Naive thymus-derived CD4-positive, alpha-beta T cell (primary cell): ENCODE data around the gene CAMTA1. TPM values are rescaled to one million over a fixed set of nuclear protein-coding genes. Genes with fewer than 3 reads are reported as not detected.

ENCODE experiments used
- ATAC-seq: fragments of 150-1000 bp; cut with Tn5 transposase; 2 replicates; pipeline ENCODE4 v1.10.0; 2021; ENCODE audit warnings: mild to moderate bottlenecking, moderate library complexity
- CTCF ChIA-PET: fragments of 350-600 bp; sonication (Branson Sonifier 250); formaldehyde crosslinking; loops from one replicate; lab custom pipeline; 2021; ENCODE audit warnings: antibody characterized with exemption; lab: Charles Lee
- POLR2A ChIA-PET: fragments of 350-600 bp; sonication (Branson Sonifier 250); formaldehyde crosslinking; loops from one replicate; lab custom pipeline; 2021; ENCODE audit warnings: antibody characterized with exemption, inconsistent platforms; lab: Charles Lee
- DNase-seq, 9 donors: peaks; one replicate each; pipeline versions ENCODE4 v3.0.0 to v3.0.0-alpha.2; 2020 to 2022; ENCODE audit warnings: mixed read lengths in 1 of 9
- H3K27ac ChIP-seq: one replicate; pipeline ENCODE4 v1.7.0; 2013; ENCODE audit warnings: mild to moderate bottlenecking, low read depth, low read length, moderate library complexity
- H3K27me3 ChIP-seq, 2 donors: one replicate each; pipeline ENCODE4 v1.7.0; 2013; ENCODE audit warnings: low read length in 2 of 2, mild to moderate bottlenecking in 2 of 2, moderate library complexity in 2 of 2; ENCODE audit not compliant: control insufficient read depth in 2 of 2, insufficient read depth in 2 of 2
- H3K36me3 ChIP-seq, 3 experiments: 1 replicate in 2 of 3; 2 replicates in 1 of 3; pipeline ENCODE4 v1.7.0; 2013; ENCODE audit warnings: low read length in 3 of 3, mild to moderate bottlenecking in 3 of 3, moderate library complexity in 1 of 3; ENCODE audit not compliant: insufficient read depth in 3 of 3, control insufficient read depth in 2 of 3
- H3K4me1 ChIP-seq, 2 donors: one replicate each; pipeline ENCODE4 v1.7.0; 2013; ENCODE audit warnings: low read length in 2 of 2, mild to moderate bottlenecking in 2 of 2, moderate library complexity in 1 of 2; ENCODE audit not compliant: control insufficient read depth in 2 of 2, insufficient read depth in 2 of 2
- H3K4me3 ChIP-seq: 2 replicates; pipeline ENCODE4 v1.7.0; 2013; ENCODE audit warnings: mild to moderate bottlenecking, low read length
- H3K9me3 ChIP-seq, 3 experiments: 1 replicate in 2 of 3; 2 replicates in 1 of 3; pipeline ENCODE4 v1.7.0; 2013; ENCODE audit warnings: low read length in 3 of 3; ENCODE audit not compliant: control insufficient read depth in 2 of 3
- H3K27ac Mint-ChIP-seq, 9 donors: one replicate each; pipeline ENCODE4 v1.8.0; 2020 to 2022; ENCODE audit warnings: mixed read lengths in 9 of 9, mild to moderate bottlenecking in 8 of 9, moderate library complexity in 5 of 9, inconsistent platforms in 2 of 9
- H3K27me3 Mint-ChIP-seq, 5 donors: one replicate each; pipeline ENCODE4 v1.8.0; 2021 to 2022; ENCODE audit warnings: mixed read lengths in 5 of 5, mild to moderate bottlenecking in 1 of 5
- H3K36me3 Mint-ChIP-seq, 5 donors: one replicate each; pipeline ENCODE4 v1.8.0; 2020 to 2022; ENCODE audit warnings: mixed read lengths in 5 of 5, mild to moderate bottlenecking in 3 of 5, inconsistent platforms in 1 of 5
- H3K4me1 Mint-ChIP-seq, 7 donors: one replicate each; pipeline ENCODE4 v1.8.0; 2020 to 2022; ENCODE audit warnings: mixed read lengths in 7 of 7, mild to moderate bottlenecking in 3 of 7, inconsistent platforms in 1 of 7
- H3K4me3 Mint-ChIP-seq, 10 donors: one replicate each; pipeline ENCODE4 v1.8.0; 2020 to 2022; ENCODE audit warnings: mild to moderate bottlenecking in 10 of 10, mixed read lengths in 10 of 10, moderate library complexity in 6 of 10, inconsistent platforms in 2 of 10
- H3K9me3 Mint-ChIP-seq, 11 donors: one replicate each; pipeline ENCODE4 v1.8.0; 2020 to 2022; ENCODE audit warnings: mixed read lengths in 11 of 11, mild to moderate bottlenecking in 4 of 11, inconsistent platforms in 1 of 11, moderate library complexity in 1 of 11
- intact Hi-C, 2 donors: fragments of 100-400 bp; cut with micrococcal nuclease; formaldehyde crosslinking; loops; one replicate each; pipeline ENCODE4 v1.15.1; 2023
- polyA plus RNA-seq, 2 donors: library from polyadenylated mRNA; unstranded; fragments of 300-500 nt; fragmentation: Illumina TruSeq; gene quantifications; one replicate each; pipeline ENCODE4 v1.2.3, GENCODE V29; 2021
- total RNA-seq, 6 experiments: library from RNA in 5 of 6; stranded (reverse) in 5 of 6; gene quantifications; 1 replicate in 5 of 6; 2 replicates in 1 of 6; pipeline ENCODE4 v1.2.3 and lab custom pipeline; 2021 to 2026

Gene CAMTA1
- total and polyA plus RNA-seq, 7 experiments from 2014 or later: 38.1 to 68.6 (median 42.6) TPM

DNA sequence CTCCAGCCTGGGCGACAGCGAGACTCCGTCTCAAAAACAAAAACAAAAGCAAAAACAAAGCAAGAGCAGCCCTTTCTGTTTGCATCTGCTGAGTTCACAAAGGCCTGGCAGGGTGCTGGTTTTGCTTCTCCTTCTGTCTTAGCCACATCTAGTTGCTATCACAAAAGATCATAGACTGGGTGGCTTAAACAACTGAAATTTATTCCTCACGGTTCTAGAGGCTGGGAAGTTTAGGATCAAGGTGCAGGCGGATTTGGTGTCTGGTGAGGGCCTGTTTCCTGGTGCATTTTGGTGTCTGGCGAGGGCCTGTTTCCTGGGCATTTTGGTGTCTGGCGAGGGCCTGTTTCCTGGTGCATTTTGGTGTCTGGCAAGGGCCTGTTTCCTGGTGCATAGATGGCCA, 471.3 kb downstream of the CAMTA1 start:
- intact Hi-C loops: no loop called here
- H3K27me3 Mint-ChIP-seq: peaks cover 0 to 26% (median 11%) of the 10 kb centered on the region in 5 donors

DNA sequence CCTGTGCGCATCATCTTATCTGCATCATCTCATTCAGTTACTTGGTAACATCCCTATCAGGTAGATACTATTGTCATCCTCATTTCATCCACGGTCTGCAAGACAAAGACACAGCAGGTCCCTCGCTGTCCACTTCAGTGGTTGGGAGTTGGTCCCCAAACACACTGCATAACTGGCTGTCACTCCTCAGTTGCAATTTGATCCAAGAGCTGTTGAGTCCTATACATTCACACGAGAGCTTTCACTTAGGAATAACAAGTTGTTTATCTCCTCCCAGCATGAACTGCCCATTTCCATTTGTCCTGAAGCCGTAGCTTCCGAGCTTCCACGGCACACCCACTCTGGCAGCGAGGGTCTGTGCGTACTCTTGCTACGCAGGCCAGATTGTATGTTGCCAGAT, 472.0 kb downstream of the CAMTA1 start:
- H3K4me1 Mint-ChIP-seq: no peaks in the 10 kb centered on the region
- H3K4me1 ChIP-seq: no peaks in the 10 kb centered on the region
- H3K36me3 ChIP-seq: no peaks in the 10 kb centered on the region
- intact Hi-C loops: no loop called here
- ATAC-seq: no peak
- H3K27me3 Mint-ChIP-seq: peaks cover 0 to 30% (median 14%) of the 10 kb centered on the region in 5 donors
- H3K4me3 ChIP-seq: no peak overlapping the region
- no peaks in the 10 kb centered on the region for H3K9me3 ChIP-seq
- no peak overlapping the region for H3K27ac Mint-ChIP-seq
- DNase-seq: no peak
- H3K9me3 Mint-ChIP-seq: no peaks in the 10 kb centered on the region
- ChIA-PET POLR2A (no interaction called here), CTCF (no interaction called here)
- H3K27me3 ChIP-seq: no peaks in the 10 kb centered on the region
- H3K27ac ChIP-seq: no peak overlapping the region
- no peak overlapping the region for H3K4me3 Mint-ChIP-seq
- H3K36me3 Mint-ChIP-seq: no peaks in the 10 kb centered on the region

More for the DNA sequence above, 471.3 kb downstream of the CAMTA1 start:
- Histone ChIP-seq H3K36me3 (no peaks in the 10 kb centered on the region), H3K9me3 (no peaks in the 10 kb centered on the region), H3K4me1 (no peaks in the 10 kb centered on the region), H3K4me3 (no peak overlapping the region), H3K27ac (no peak overlapping the region), H3K27me3 (no peaks in the 10 kb centered on the region)
- ATAC-seq: no peak
- no peak for DNase-seq
- Mint-ChIP-seq H3K27ac (no peak overlapping the region), H3K9me3 (no peaks in the 10 kb centered on the region), H3K4me3 (no peak overlapping the region), H3K4me1 (no peaks in the 10 kb centered on the region), H3K36me3 (no peaks in the 10 kb centered on the region)
- CTCF ChIA-PET: no interaction called here
- POLR2A ChIA-PET: no interaction called here

DNA sequence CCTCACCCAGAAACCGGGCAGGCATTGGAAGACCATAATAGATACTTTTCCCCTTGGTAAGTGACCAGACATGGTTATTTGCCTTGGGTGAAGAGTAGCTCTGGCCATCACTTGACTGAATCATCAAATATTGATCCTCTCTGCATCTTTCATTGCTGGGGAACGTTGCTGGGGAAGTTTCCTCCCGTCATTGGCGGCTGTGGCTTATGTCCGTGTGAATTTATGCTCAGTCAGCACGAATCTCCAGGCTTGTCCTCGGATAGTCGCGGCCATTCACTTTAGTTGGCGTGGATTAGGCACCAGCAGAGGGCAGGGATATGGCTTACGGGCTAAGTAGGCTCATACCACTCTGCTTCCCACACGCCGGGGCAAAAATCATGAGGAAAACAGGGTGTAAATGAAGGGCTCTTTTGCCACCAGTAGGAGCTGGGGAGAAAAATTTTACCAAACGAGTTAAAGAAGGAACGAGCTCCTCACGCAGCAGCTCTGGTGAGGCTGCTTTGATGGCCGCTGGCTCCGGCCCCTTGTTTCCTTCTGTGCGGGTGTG, 473.4 kb downstream of the CAMTA1 start:
- H3K4me1 Mint-ChIP-seq: no peaks in the 10 kb centered on the region
- no peak overlapping the region for H3K4me3 Mint-ChIP-seq
- DNase-seq: no peak
- no peaks in the 10 kb centered on the region for H3K36me3 Mint-ChIP-seq
- H3K27me3 ChIP-seq: no peaks in the 10 kb centered on the region
- H3K4me3 ChIP-seq: no peak overlapping the region
- no peak overlapping the region for H3K27ac ChIP-seq
- POLR2A ChIA-PET: no interaction called here
- no peaks in the 10 kb centered on the region for H3K9me3 ChIP-seq
- CTCF ChIA-PET: no interaction called here
- H3K4me1 ChIP-seq: no peaks in the 10 kb centered on the region
- H3K27ac Mint-ChIP-seq: no peak overlapping the region
- no peak for ATAC-seq
- intact Hi-C loops: no loop called here
- peaks cover 2 to 30% (median 23%) of the 10 kb centered on the region in 5 donors for H3K27me3 Mint-ChIP-seq
- no peaks in the 10 kb centered on the region for H3K9me3 Mint-ChIP-seq
- H3K36me3 ChIP-seq: no peaks in the 10 kb centered on the region

DNA sequence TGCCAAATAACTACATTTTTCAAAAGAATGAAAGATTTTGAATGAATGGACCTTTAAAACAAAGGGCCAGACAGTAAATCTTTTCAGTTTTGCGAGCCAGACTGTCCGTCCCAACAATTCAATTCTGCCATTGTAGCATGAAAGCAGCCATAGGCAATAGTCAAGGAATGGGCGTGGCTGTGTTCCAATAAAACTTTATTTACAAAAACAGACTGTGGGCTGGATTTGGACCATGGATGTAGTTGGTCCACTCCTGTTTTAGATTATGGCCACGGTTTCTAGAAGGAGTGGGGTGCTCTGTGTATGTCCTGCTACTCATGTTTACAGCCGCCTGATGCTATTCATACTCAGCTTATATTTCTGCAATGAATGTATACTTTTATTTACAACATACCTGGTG, 474.7 kb downstream of the CAMTA1 start:
- Histone ChIP-seq H3K36me3 (no peaks in the 10 kb centered on the region), H3K27ac (no peak overlapping the region), H3K4me1 (no peaks in the 10 kb centered on the region), H3K27me3 (no peaks in the 10 kb centered on the region), H3K9me3 (no peaks in the 10 kb centered on the region), H3K4me3 (no peak overlapping the region)
- no peaks in the 10 kb centered on the region for H3K9me3 Mint-ChIP-seq
- POLR2A ChIA-PET: no interaction called here
- H3K36me3 Mint-ChIP-seq: no peaks in the 10 kb centered on the region
- DNase-seq (no peak), ATAC-seq (no peak)
- intact Hi-C loops: no loop called here
- H3K4me3 Mint-ChIP-seq: no peak overlapping the region
- CTCF ChIA-PET: no interaction called here
- H3K27me3 Mint-ChIP-seq: peaks cover 3 to 29% (median 26%) of the 10 kb centered on the region in 5 donors
- no peaks in the 10 kb centered on the region for H3K4me1 Mint-ChIP-seq
- no peak overlapping the region for H3K27ac Mint-ChIP-seq

DNA sequence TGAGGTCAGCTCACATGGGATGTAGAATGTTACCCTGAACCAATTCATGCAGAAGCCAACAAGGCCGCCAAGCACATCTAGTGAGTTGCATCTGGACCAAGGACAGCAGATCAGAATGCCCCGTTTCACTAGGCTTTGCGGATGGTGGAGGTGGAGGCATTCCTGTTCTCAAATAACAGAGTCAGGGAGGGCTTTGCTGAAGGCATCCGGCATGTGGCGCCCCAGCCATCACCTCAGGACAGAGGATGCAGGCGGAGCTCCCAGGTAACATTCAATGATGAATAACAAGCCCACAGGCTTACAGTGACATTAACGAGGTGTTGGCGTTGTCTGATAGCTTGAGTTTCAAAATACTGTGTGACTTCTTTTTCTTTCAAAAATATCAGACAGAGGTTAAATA, 476.2 kb downstream of the CAMTA1 start:
- no peaks in the 10 kb centered on the region for H3K27me3 ChIP-seq
- no peaks in the 10 kb centered on the region for H3K4me1 ChIP-seq
- no peak overlapping the region for H3K4me3 ChIP-seq
- Mint-ChIP-seq H3K27ac (no peak overlapping the region), H3K36me3 (no peaks in the 10 kb centered on the region), H3K4me1 (no peaks in the 10 kb centered on the region), H3K9me3 (peaks cover 0 to 3% (median 0%) of the 10 kb centered on the region in 11 donors), H3K27me3 (peaks cover 3 to 37% (median 24%) of the 10 kb centered on the region in 5 donors), H3K4me3 (no peak overlapping the region)
- ATAC-seq (no peak), DNase-seq (no peak)
- POLR2A ChIA-PET: no interaction called here
- no peak overlapping the region for H3K27ac ChIP-seq
- CTCF ChIA-PET: no interaction called here
- intact Hi-C loops: no loop called here
- H3K9me3 ChIP-seq: no peaks in the 10 kb centered on the region
- H3K36me3 ChIP-seq: no peaks in the 10 kb centered on the region

DNA sequence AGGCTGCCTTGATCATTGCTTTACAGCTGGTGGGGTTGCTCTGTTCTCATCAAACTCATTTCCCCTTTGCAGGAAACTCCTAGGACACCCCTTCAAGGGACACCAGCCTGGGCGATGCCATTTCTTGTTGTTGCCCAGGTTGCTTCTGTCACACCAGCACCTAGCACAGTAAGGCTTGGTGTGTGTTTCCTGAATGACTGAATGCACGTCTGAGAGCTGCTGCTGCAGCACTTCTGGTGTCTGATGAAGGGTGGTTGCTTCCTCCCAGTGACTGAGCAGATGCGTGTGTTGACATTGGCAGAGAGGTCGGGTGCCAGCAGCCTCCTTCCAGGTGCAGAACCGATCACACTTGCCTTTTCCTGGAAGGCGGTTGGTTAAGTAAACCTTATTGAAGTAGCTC, 477.4 kb downstream of the CAMTA1 start:
- Mint-ChIP-seq H3K4me1 (no peaks in the 10 kb centered on the region), H3K27ac (no peak overlapping the region), H3K36me3 (no peaks in the 10 kb centered on the region), H3K27me3 (peaks cover 3 to 41% (median 30%) of the 10 kb centered on the region in 5 donors), H3K4me3 (no peak overlapping the region), H3K9me3 (peaks cover 0 to 7% (median 0%) of the 10 kb centered on the region in 11 donors)
- ATAC-seq (no peak), DNase-seq (no peak)
- intact Hi-C loops: no loop called here
- no peaks in the 10 kb centered on the region for H3K9me3 ChIP-seq
- H3K27ac ChIP-seq: no peak overlapping the region
- ChIA-PET POLR2A (no interaction called here), CTCF (no interaction called here)
- no peak overlapping the region for H3K4me3 ChIP-seq
- H3K4me1 ChIP-seq: no peaks in the 10 kb centered on the region
- no peaks in the 10 kb centered on the region for H3K36me3 ChIP-seq
- no peaks in the 10 kb centered on the region for H3K27me3 ChIP-seq
